IMR-90 (cell line): ENCODE results near the gene S1PR2. TPM values are rescaled to one million over a fixed set of nuclear protein-coding genes. Genes with fewer than 3 reads are reported as not detected.

Experiments
- ATAC-seq: fragments of 200-7000 bp; cut with Tn5 transposase; 2 replicates; pipeline ENCODE4 v1.9.1; 2020; ENCODE audit warnings: low read depth, mild to moderate bottlenecking, moderate library complexity
- BruUV-seq: library from RNA; stranded (reverse); fragments of 400-500 nt; replicated peaks from 2 replicates; lab custom pipeline; 2021; lab: Mats Ljungman, UMichigan
- CTCF ChIA-PET: fragments of 300-600 bp; formaldehyde crosslinking; extraction: SDS; loops from one replicate; lab custom pipeline; 2021; ENCODE audit warnings: antibody characterized with exemption; lab: Yijun Ruan, JAX
- POLR2A ChIA-PET: fragments of 300-600 bp; sonication (Branson Sonifier 250); formaldehyde crosslinking; loops from one replicate; lab custom pipeline; 2022; ENCODE audit warnings: antibody characterized with exemption; ENCODE audit not compliant: unreplicated experiment; lab: Charles Lee
- DNase-seq: peaks from one replicate; pipeline ENCODE4 v3.0.0; 2013
- H2AFZ ChIP-seq: replicated peaks from 2 replicates; pipeline ENCODE3; 2013; ENCODE audit warnings: low read length, mild to moderate bottlenecking; ENCODE audit not compliant: poor library complexity
- H2AK5ac ChIP-seq: 2 replicates; pipeline ENCODE4 v1.6.1; 2013; ENCODE audit warnings: low read depth, low read length, inconsistent platforms
- H2AK9ac ChIP-seq: replicated peaks from 2 replicates; pipeline ENCODE3; 2013; ENCODE audit warnings: mild to moderate bottlenecking, low read depth, low read length, moderate library complexity; ENCODE audit not compliant: poor library complexity
- H2BK120ac ChIP-seq: 2 replicates; pipeline ENCODE4 v1.6.1; 2013; ENCODE audit warnings: low read depth, low read length, inconsistent platforms
- H2BK15ac ChIP-seq: 3 replicates; pipeline ENCODE4 v1.6.1; 2013; ENCODE audit warnings: low read depth, low read length, inconsistent platforms
- H2BK20ac ChIP-seq: 2 replicates; pipeline ENCODE4 v1.6.1; 2013; ENCODE audit warnings: low read depth, mild to moderate bottlenecking, inconsistent platforms, low read length, moderate library complexity
- H2BK5ac ChIP-seq: 2 replicates; pipeline ENCODE4 v1.6.1; 2013; ENCODE audit warnings: mild to moderate bottlenecking, low read depth, low read length, inconsistent platforms; ENCODE audit not compliant: poor library complexity, severe bottlenecking
- H3K14ac ChIP-seq: replicated peaks from 2 replicates; pipeline ENCODE4 v1.6.1; 2013; ENCODE audit warnings: low read depth, low read length, inconsistent platforms
- H3K18ac ChIP-seq: 2 replicates; pipeline ENCODE4 v1.6.1; 2013; ENCODE audit warnings: low read depth, low read length, control low read depth
- H3K23ac ChIP-seq: 2 replicates; pipeline ENCODE4 v1.6.1; 2013; ENCODE audit warnings: low read depth, low read length, inconsistent platforms
- H3K27ac ChIP-seq: 2 replicates; pipeline ENCODE4 v1.5.1; 2013; ENCODE audit warnings: mild to moderate bottlenecking, control low read depth, low read length; ENCODE audit not compliant: insufficient read depth
- H3K27me3 ChIP-seq: 2 replicates; pipeline ENCODE4 v1.6.1; 2013; ENCODE audit warnings: low read length; ENCODE audit not compliant: control insufficient read depth, insufficient read depth
- H3K36me3 ChIP-seq: 2 replicates; pipeline ENCODE4 v1.6.1; 2013; ENCODE audit warnings: low read length, mixed read lengths; ENCODE audit not compliant: control insufficient read depth, insufficient read depth
- H3K4ac ChIP-seq: 2 replicates; pipeline ENCODE4 v1.6.1; 2013; ENCODE audit warnings: low read depth, low read length, inconsistent platforms
- H3K4me1 ChIP-seq: 2 replicates; pipeline ENCODE4 v1.6.1; 2013; ENCODE audit warnings: low read length, mixed read lengths; ENCODE audit not compliant: control insufficient read depth, insufficient read depth
- H3K4me2 ChIP-seq: 2 replicates; pipeline ENCODE4 v1.6.1; 2013; ENCODE audit warnings: low read depth, mild to moderate bottlenecking, control low read depth, low read length, moderate library complexity
- H3K4me3 ChIP-seq: 2 replicates; pipeline ENCODE4 v1.5.1; 2013; ENCODE audit warnings: low read depth, mild to moderate bottlenecking, control low read depth, low read length, moderate library complexity; ENCODE audit not compliant: insufficient read depth
- H3K56ac ChIP-seq: 2 replicates; pipeline ENCODE4 v1.6.1; 2013; ENCODE audit warnings: low read length, inconsistent platforms; ENCODE audit not compliant: insufficient read depth; ENCODE audit errors: extremely low read depth
- H3K79me1 ChIP-seq, 2 experiments: 2 replicates each; pipeline ENCODE4 v1.6.1; 2013; ENCODE audit warnings: low read length in 2 of 2, inconsistent platforms in 1 of 2, low read depth in 1 of 2
- H3K9ac ChIP-seq: 2 replicates; pipeline ENCODE4 v1.6.1; 2013; ENCODE audit warnings: low read depth, low read length, control low read depth
- H3K9me1 ChIP-seq: 2 replicates; pipeline ENCODE4 v1.6.1; 2013; ENCODE audit warnings: low read length, inconsistent platforms; ENCODE audit not compliant: insufficient read depth
- H3K9me3 ChIP-seq: 2 replicates; pipeline ENCODE4 v1.6.1; 2013; ENCODE audit warnings: low read length; ENCODE audit not compliant: control insufficient read depth, insufficient read depth
- H4K20me1 ChIP-seq: 2 replicates; pipeline ENCODE4 v1.6.1; 2013; ENCODE audit warnings: low read length, inconsistent platforms; ENCODE audit not compliant: insufficient read depth
- H4K5ac ChIP-seq: 2 replicates; pipeline ENCODE4 v1.6.1; 2013; ENCODE audit warnings: mild to moderate bottlenecking, low read depth, low read length, control low read depth
- H4K8ac ChIP-seq, 2 experiments: 2 replicates each; pipeline ENCODE4 v1.6.1; 2013; ENCODE audit warnings: low read depth in 2 of 2, low read length in 2 of 2, control low read depth in 1 of 2, inconsistent platforms in 1 of 2
- H4K91ac ChIP-seq: 2 replicates; pipeline ENCODE4 v1.6.1; 2013; ENCODE audit warnings: low read depth, low read length, inconsistent platforms; ENCODE audit not compliant: insufficient read depth
- CEBPB ChIP-seq: IDR thresholded peaks from 2 replicates; pipeline ENCODE4 v1.6.1; 2012; ENCODE audit warnings: low read depth, low read length, improper control_type of control experiment
- MAZ ChIP-seq: IDR thresholded peaks from 2 replicates; pipeline ENCODE4 v1.6.1; 2012; ENCODE audit warnings: low read depth, mild to moderate bottlenecking, low read length, improper control_type of control experiment, moderate library complexity, borderline replicate concordance
- MXI1 ChIP-seq: IDR thresholded peaks from 2 replicates; pipeline ENCODE4 v1.6.1; 2012; ENCODE audit warnings: low read depth, mild to moderate bottlenecking, low read length, moderate library complexity, borderline replicate concordance
- RFX5 ChIP-seq: IDR thresholded peaks from 2 replicates; pipeline ENCODE4 v1.8.0; 2012; ENCODE audit warnings: low read depth, mild to moderate bottlenecking, low read length, moderate library complexity
- SMC3 ChIP-seq: fragments of 150-350 bp; IDR thresholded peaks from 2 replicates; pipeline ENCODE4 v1.6.1; 2016; ENCODE audit warnings: low read depth, mild to moderate bottlenecking, antibody characterized with exemption, low read length, moderate library complexity
- WGBS, 2 experiments: methylation state at CpG; one replicate each; pipeline versions ENCODE4 v1.1.5 to v1.1.7; 2013; ENCODE audit warnings: missing lambda C conversion rate in 2 of 2; ENCODE audit not compliant: insufficient read length in 1 of 2; ENCODE audit errors: extremely low coverage in 2 of 2; 5-methylcytosine and 5-hydroxymethylcytosine counted together
- dilution Hi-C: fragments of 300-500 bp; cut with HindIII; formaldehyde crosslinking; loops from one replicate; pipeline ENCODE4 v1.14.3; 2018; ENCODE audit warnings: low sequenced_read_pairs; ENCODE audit not compliant: unreplicated experiment
- in situ Hi-C: fragments of 300-500 bp; cut with MboI; formaldehyde crosslinking; loops from 3 replicates; pipeline ENCODE4 v1.14.3; 2019; ENCODE audit warnings: low sequenced_read_pairs, inconsistent platforms, mixed read lengths
- intact Hi-C: fragments of 100-400 bp; cut with micrococcal nuclease; formaldehyde crosslinking; loops from 2 replicates; pipeline ENCODE4 v1.10.0; 2022
- polyA plus RNA-seq, 3 experiments: library from polyadenylated mRNA; depleted of rRNA; stranded (reverse); fragments of >200 nt; gene quantifications; 2 replicates each; pipeline ENCODE4 v1.2.3, GENCODE V29; 2012; ENCODE audit warnings: low replicate concordance in 1 of 3
- total RNA-seq: library from RNA; depleted of rRNA; stranded (reverse); fragments of >200 nt; gene quantifications from 2 replicates; pipeline ENCODE4 v1.2.3, GENCODE V29; 2012

Gene S1PR2
- total and polyA plus RNA-seq, 2 of the 4 experiments (the other 2 are of a cell fraction) = 14.0 to 15.0 TPM

DNA sequence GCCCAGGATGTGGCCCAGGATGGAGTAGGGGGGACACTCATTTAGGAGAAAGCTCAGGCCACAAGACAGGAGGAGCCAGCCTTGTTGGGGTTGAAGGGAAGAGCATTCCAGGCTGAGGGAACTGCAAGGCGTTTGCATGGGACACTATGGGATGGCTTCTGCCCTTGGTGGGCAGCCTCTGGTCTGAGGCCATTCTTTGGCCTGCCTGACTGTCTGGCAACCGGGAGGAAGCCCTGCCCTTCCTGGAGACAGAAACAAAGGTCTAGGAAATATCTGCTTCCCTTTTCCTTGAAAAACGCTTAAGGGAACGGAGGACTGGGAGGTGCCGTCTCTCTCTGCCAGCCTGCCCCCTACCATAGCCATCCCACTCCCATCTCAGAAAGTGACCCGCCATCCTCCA lies 36.9 kb upstream of the S1PR2 start:
- Histone ChIP-seq H3K36me3 (no peaks in the 10 kb centered on the region), H3K4ac (no peak overlapping the region), H3K4me3 (no peak overlapping the region), H3K27ac (no peak overlapping the region), H3K9me3 (no peaks in the 10 kb centered on the region), H3K56ac (no peak overlapping the region), H2AK5ac (no peak overlapping the region), H3K27me3 (no peaks in the 10 kb centered on the region; the same call in 1 of the 2 replicates), H4K5ac (no peak overlapping the region), H3K4me2 (no peak overlapping the region), H2BK120ac (no peak overlapping the region), H2BK15ac (no peak overlapping the region), H3K79me1 (0 out of 4 replicates have a peak, but pooled peaks cover 0 to 6% of the 10 kb centered on the region in 2 experiments), H3K9ac (no peak overlapping the region), H4K91ac (no peak overlapping the region), H3K4me1 (peaks cover 3% of the 10 kb centered on the region; the same call in 1 of the 2 replicates), H3K18ac (no peak overlapping the region), H4K20me1 (no peaks in the 10 kb centered on the region), H2AK9ac (no peak overlapping the region), H3K23ac (no peak overlapping the region), H2BK20ac (no peak overlapping the region), H4K8ac (no peak overlapping the region), H3K9me1 (no peaks in the 10 kb centered on the region), H2BK5ac (no peak overlapping the region), H3K14ac (no peak overlapping the region), H2AFZ (no peak overlapping the region)
- intact Hi-C loops = loop anchor here (2.0 kb wide), 1 partner anchor 67 kb away; no protein-coding TSS in a partner anchor
- 66% methylated on average over 4 of the region's 6 CpGs; no CpG with 5 or more reads in 1 of the 2 experiments for WGBS, 2 experiments
- no TSS peak for BruUV-seq
- POLR2A ChIA-PET = no interaction called here
- no peak for DNase-seq
- TF ChIP-seq MXI1 (no peak), MAZ (no peak), RFX5 (no peak), CEBPB (no peak), SMC3 (no peak)
- CTCF ChIA-PET = interaction anchor here (0.6 to 1.8 kb wide), 2 partner anchors 121 to 122 kb away, joined by 3 to 12 read pairs; no protein-coding TSS in a partner anchor
- dilution Hi-C loops = no loop called here
- ATAC-seq = no peak
- in situ Hi-C loops = no loop called here
